HG03060 (cell line): ENCODE measurements around the gene PFDN5.
"Not testable (repeated sequence)": the region's sequence is repeated elsewhere in the genome, so short reads cannot be mapped to it uniquely, and the experiment has no call there.

Source experiments
- ATAC-seq: cut with Tn5 transposase; IDR thresholded peaks from one replicate; pipeline ENCODE4 v1.9.1; 2021; ENCODE audit warnings: low read depth, moderate number of reproducible peaks; ENCODE audit not compliant: unreplicated experiment

The PFDN5 gene

GRCh38 chr12:53279888-53280498 is 15.3 kb upstream of the PFDN5 start:
- ATAC-seq = no peak

- ATAC-seq = no peak
These were observed 8.9 kb upstream of the PFDN5 start for GRCh38 chr12:53286448-53286847.

GRCh38 chr12:53287741-53288216 is 7.6 kb upstream of the PFDN5 start:
- ATAC-seq = no peak

- ATAC-seq = no peak
These were observed 7.0 kb upstream of the PFDN5 start for GRCh38 chr12:53288322-53288721.

GRCh38 chr12:53289891-53290290 is 5.5 kb upstream of the PFDN5 start:
- ATAC-seq = no peak

GRCh38 chr12:53290661-53291060 is 4.7 kb upstream of the PFDN5 start:
- no peak for ATAC-seq

GRCh38 chr12:53292426-53292825 is 2.9 kb upstream of the PFDN5 start:
- ATAC-seq = no peak

GRCh38 chr12:53295891-53296219 is 513 bp downstream of the PFDN5 start:
- no peak for ATAC-seq

GRCh38 chr12:53297106-53297505 is 1.8 kb downstream of the PFDN5 start:
- not testable (repeated sequence) for ATAC-seq

- ATAC-seq = no peak
These were observed 2.8 kb downstream of the PFDN5 start for GRCh38 chr12:53298164-53298563.

GRCh38 chr12:53299101-53299453 is 3.7 kb downstream of the PFDN5 start:
- ATAC-seq = no peak

- ATAC-seq = no peak
These were observed 4.3 kb downstream of the PFDN5 start, which contains the start of gene MYG1 for GRCh38 chr12:53299454-53300180. Gene MYG1, plus strand, starts transcription at chr12:53299695. Its CDS starts 43 bp downstream, at chr12:53299738.

- ATAC-seq = no peak
These were observed 4.8 kb downstream of the PFDN5 start for GRCh38 chr12:53300187-53300586.

- ATAC-seq = no peak
These were observed 7.6 kb downstream of the PFDN5 start for GRCh38 chr12:53302903-53303302.

- no peak for ATAC-seq
These were observed 11.5 kb downstream of the PFDN5 start for GRCh38 chr12:53306826-53307225.

- ATAC-seq = no peak
These were observed 12.9 kb downstream of the PFDN5 start for GRCh38 chr12:53308276-53308675.

- no peak for ATAC-seq
These were observed 18.7 kb downstream of the PFDN5 start for GRCh38 chr12:53313996-53314395.

GRCh38 chr12:53320352-53321195 is 25.2 kb downstream of the PFDN5 start:
- no peak for ATAC-seq

GRCh38 chr12:53324113-53324778 is 28.9 kb downstream of the PFDN5 start:
- no peak for ATAC-seq

GRCh38 chr12:53324779-53325510 is 29.6 kb downstream of the PFDN5 start:
- ATAC-seq = peak; percentile 34
